K562 (cell line): Measurements from ENCODE around the gene HOXA5. TPM values are rescaled to one million over a fixed set of nuclear protein-coding genes. Genes with fewer than 3 reads are reported as not detected.

ENCODE experiments used
- ATAC-seq: fragments of 200-7000 bp; cut with Tn5 transposase; 3 replicates; pipeline ENCODE4 v1.9.1; 2020; ENCODE audit warnings: moderate library complexity
- BruUV-seq: library from RNA; stranded (reverse); fragments of 400-500 nt; replicated peaks from 2 replicates; lab custom pipeline; 2021; lab: Mats Ljungman, UMichigan
- CTCF ChIA-PET: fragments of 300-600 bp; formaldehyde crosslinking; extraction: SDS; loops from one replicate; lab custom pipeline; 2021; ENCODE audit warnings: low intra/inter-chr PET ratio; lab: Yijun Ruan, JAX
- POLR2A ChIA-PET: fragments of 300-600, 350-650 bp; sonication (Branson Sonifier 250); formaldehyde crosslinking; extraction: SDS; loops from one replicate; lab custom pipeline; 2021; ENCODE audit warnings: antibody characterized with exemption, inconsistent platforms; lab: Yijun Ruan, JAX
- DNase-seq, 4 experiments: peaks; one replicate each; pipeline versions ENCODE4 v3.0.0 to v3.0.0-alpha.2; 2011 to 2018; ENCODE audit warnings: low spot score in 3 of 4, mixed read lengths in 3 of 4; ENCODE audit errors: extremely low read depth in 1 of 4
- FAIRE-seq: peaks from 2 replicates; lab custom pipeline; 2011; peaks lifted over from hg19 to GRCh38; lab: Jason Lieb, UNC
- H2AFZ ChIP-seq: 2 replicates; pipeline ENCODE4 v1.6.0; 2011; ENCODE audit warnings: low read depth, low read length, control low read depth, inconsistent platforms
- H3K27ac ChIP-seq: fragments of 200-600 bp; 3 replicates; pipeline ENCODE4 v1.8.0; 2011; ENCODE audit warnings: low read depth, mild to moderate bottlenecking, control low read depth, inconsistent platforms, low read length, moderate library complexity, mixed read lengths; ENCODE audit errors: extremely low read depth
- H3K27me3 ChIP-seq, 2 experiments: fragments of 300-600 bp in 1 of 2; 2 replicates in 1 of 2; 3 replicates in 1 of 2; pipeline versions ENCODE4 v1.6.0 to v1.8.0; 2011; ENCODE audit warnings: inconsistent platforms in 2 of 2, low read length in 2 of 2, mild to moderate bottlenecking in 1 of 2, mixed read lengths in 1 of 2, moderate library complexity in 1 of 2; ENCODE audit not compliant: control insufficient read depth in 2 of 2, insufficient read depth in 2 of 2
- H3K36me3 ChIP-seq: fragments of 300-600 bp; 3 replicates; pipeline ENCODE4 v1.8.0; 2011; ENCODE audit warnings: mild to moderate bottlenecking, low read length, inconsistent platforms; ENCODE audit not compliant: control insufficient read depth, insufficient read depth
- H3K4me1 ChIP-seq, 2 experiments: fragments of 200-600 bp in 1 of 2; replicated peaks in 1 of 2; 2 replicates in 1 of 2; 3 replicates in 1 of 2; pipeline versions ENCODE4 v1.5.1 to v1.8.0; 2011; ENCODE audit warnings: inconsistent platforms in 2 of 2, low read length in 2 of 2, mild to moderate bottlenecking in 1 of 2, mixed read lengths in 1 of 2, moderate library complexity in 1 of 2; ENCODE audit not compliant: control insufficient read depth in 2 of 2, insufficient read depth in 2 of 2
- H3K4me2 ChIP-seq: 2 replicates; pipeline ENCODE4 v1.6.1; 2011; ENCODE audit warnings: low read length, control low read depth, inconsistent platforms, mixed read lengths; ENCODE audit not compliant: insufficient read depth
- H3K4me3 ChIP-seq: fragments of 200-600 bp; sonication (generic), shearing (Covaris generic); 2 replicates; pipeline ENCODE4 v1.5.1; 2016; ENCODE audit warnings: control low read depth, inconsistent platforms
- H3K79me2 ChIP-seq: fragments of 200-600 bp; 3 replicates; pipeline ENCODE4 v1.8.0; 2011; ENCODE audit warnings: low read length, inconsistent platforms; ENCODE audit not compliant: control insufficient read depth, insufficient read depth
- H3K9ac ChIP-seq, 2 experiments: 2 replicates each; pipeline versions ENCODE4 v1.6.0 to v1.6.1; 2011; ENCODE audit warnings: low read depth in 2 of 2, low read length in 2 of 2, control low read depth in 1 of 2, inconsistent platforms in 1 of 2, mild to moderate bottlenecking in 1 of 2, mixed read lengths in 1 of 2; ENCODE audit not compliant: insufficient read depth in 1 of 2
- H3K9me1 ChIP-seq: one replicate; pipeline ENCODE4 v1.6.0; 2011; ENCODE audit warnings: inconsistent platforms, mild to moderate bottlenecking, low read length, moderate library complexity; ENCODE audit not compliant: control insufficient read depth, insufficient read depth
- H3K9me3 ChIP-seq: replicated peaks from 2 replicates; pipeline ENCODE4 v1.5.1; 2011; ENCODE audit warnings: low read depth, low read length, inconsistent platforms; ENCODE audit not compliant: control insufficient read depth, insufficient read depth
- H4K20me1 ChIP-seq: replicated peaks from 2 replicates; pipeline ENCODE4 v1.6.1; 2011; ENCODE audit warnings: low read length, inconsistent platforms, mixed read lengths; ENCODE audit not compliant: control insufficient read depth, insufficient read depth
- C11orf30 ChIP-seq: fragments of 450-650 bp; IDR thresholded peaks from 2 replicates; pipeline ENCODE4 v1.6.1; 2016; ENCODE audit warnings: low read depth, mild to moderate bottlenecking
- DNMT1 ChIP-seq: fragments of 450-650 bp; IDR thresholded peaks from 2 replicates; pipeline ENCODE4 v1.6.1; 2016; ENCODE audit warnings: antibody characterized with exemption, mild to moderate bottlenecking
- HNRNPK ChIP-seq: fragments of 200-400 bp; formaldehyde crosslinking; IDR thresholded peaks from one replicate; pipeline ENCODE4 v1.6.1; 2018; ENCODE audit warnings: mild to moderate bottlenecking, low read depth, low read length; ENCODE audit not compliant: poor library complexity, severe bottlenecking
- MTF1 ChIP-seq: fragments of 250-450 bp; sonication (Bioruptor Pico); IDR thresholded peaks from 2 replicates; pipeline ENCODE4 v1.9.0; 2021; ENCODE audit warnings: moderate library complexity, mild to moderate bottlenecking, inconsistent platforms, borderline replicate concordance
- NFATC3 ChIP-seq: fragments of 450-650 bp; IDR thresholded peaks from 2 replicates; pipeline ENCODE4 v1.6.1; 2017; ENCODE audit warnings: mild to moderate bottlenecking
- PRMT5 ChIP-seq: sonication (generic); formaldehyde crosslinking; IDR thresholded peaks from 2 replicates; pipeline ENCODE4 v1.5.0; 2020; ENCODE audit warnings: missing genetic modification reagents
- RBM39 ChIP-seq: fragments of 200-400 bp; formaldehyde crosslinking; optimal IDR thresholded peaks from 2 replicates; pipeline ENCODE3; 2018; ENCODE audit warnings: low read depth, low read length
- TAF15 ChIP-seq: fragments of 200-400 bp; formaldehyde crosslinking; IDR thresholded peaks from 2 replicates; pipeline ENCODE4 v1.6.1; 2017; ENCODE audit warnings: mild to moderate bottlenecking, low read depth, low read length, moderate library complexity
- TCFL5 ChIP-seq: fragments of 250-450 bp; sonication (Bioruptor Pico); conservative IDR thresholded peaks from 2 replicates; pipeline ENCODE4 v1.6.1; 2021; ENCODE audit warnings: mild to moderate bottlenecking, moderate library complexity, matching md5 sums
- TRIM24 ChIP-seq, 2 experiments: fragments of 450-650 bp; IDR thresholded peaks; 2 replicates each; pipeline ENCODE4 v1.6.1; 2016
- WHSC1 ChIP-seq: IDR thresholded peaks from one replicate; pipeline ENCODE4 v1.6.1; 2012; ENCODE audit warnings: low read length, control low read depth, inconsistent platforms
- YBX1 ChIP-seq: fragments of 450-650 bp; IDR thresholded peaks from 2 replicates; pipeline ENCODE4 v1.7.1; 2016; ENCODE audit warnings: mild to moderate bottlenecking
- ZBTB17 ChIP-seq: fragments of 450-650 bp; formaldehyde crosslinking; IDR thresholded peaks from 2 replicates; pipeline ENCODE4 v1.4.0; 2020; ENCODE audit warnings: mild to moderate bottlenecking
- ZC3H11A ChIP-seq: IDR thresholded peaks from 2 replicates; pipeline ENCODE4 v1.6.1; 2012; ENCODE audit warnings: low read depth, low read length, improper control_type of control experiment
- WGBS: fragments of 100-300 bp; shearing (Covaris generic); methylation state at CpG from one replicate; pipeline ENCODE4 v1.1.6; 2016; ENCODE audit warnings: low coverage, mixed read lengths; ENCODE audit not compliant: insufficient coverage; ENCODE audit errors: missing lambda C conversion rate; 5-methylcytosine and 5-hydroxymethylcytosine counted together
- in situ Hi-C: fragments of 300-500 bp; cut with MboI; formaldehyde crosslinking; loops from 4 replicates; pipeline ENCODE4 v1.15.0; 2018; ENCODE audit warnings: inconsistent platforms, mixed read lengths
- intact Hi-C: fragments of 100-400 bp; cut with micrococcal nuclease; formaldehyde crosslinking; loops from 2 replicates; pipeline ENCODE4 v1.14.2; 2022
- polyA plus RNA-seq, 8 experiments: library from polyadenylated mRNA; depleted of rRNA in 4 of 8; stranded (reverse) in 5 of 8; unstranded in 3 of 8; fragments of >200 nt; fragmentation: Nextera tagmentation in 2 of 8; fragmentation: Illumina TruSeq in 1 of 8; extraction: Ambion mirVana in 2 of 8; extraction: Trizol in 1 of 8; gene quantifications; 2 replicates each; pipeline versions ENCODE4 v1.2.1 to v1.2.3, GENCODE V29; 2011 to 2014; ENCODE audit warnings: inconsistent platforms in 1 of 8, missing spikeins in 1 of 8
- total RNA-seq, 7 experiments: library from RNA; depleted of rRNA in 6 of 7; stranded (reverse); fragments of >200 nt in 6 of 7; fragmentation: Illumina TruSeq in 2 of 7; extraction: Trizol in 2 of 7; gene quantifications; 2 replicates each; pipeline versions ENCODE4 v1.2.1 to v1.2.3, GENCODE V29; 2011 to 2021; ENCODE audit warnings: low replicate concordance in 1 of 7
- TF ChIP-seq, protein P1 (sequence below): IDR thresholded peaks from 2 replicates; pipeline ENCODE4 v1.6.1; 2011; ENCODE audit not compliant: insufficient read length; ENCODE audit errors: extremely low read depth

The HOXA5 gene
- total and polyA plus RNA-seq, 9 of the 15 experiments (the other 6 are each of a cell fraction or from before 2014, with no cell fraction given), result 0.13 TPM; not detected in 8

DNA sequence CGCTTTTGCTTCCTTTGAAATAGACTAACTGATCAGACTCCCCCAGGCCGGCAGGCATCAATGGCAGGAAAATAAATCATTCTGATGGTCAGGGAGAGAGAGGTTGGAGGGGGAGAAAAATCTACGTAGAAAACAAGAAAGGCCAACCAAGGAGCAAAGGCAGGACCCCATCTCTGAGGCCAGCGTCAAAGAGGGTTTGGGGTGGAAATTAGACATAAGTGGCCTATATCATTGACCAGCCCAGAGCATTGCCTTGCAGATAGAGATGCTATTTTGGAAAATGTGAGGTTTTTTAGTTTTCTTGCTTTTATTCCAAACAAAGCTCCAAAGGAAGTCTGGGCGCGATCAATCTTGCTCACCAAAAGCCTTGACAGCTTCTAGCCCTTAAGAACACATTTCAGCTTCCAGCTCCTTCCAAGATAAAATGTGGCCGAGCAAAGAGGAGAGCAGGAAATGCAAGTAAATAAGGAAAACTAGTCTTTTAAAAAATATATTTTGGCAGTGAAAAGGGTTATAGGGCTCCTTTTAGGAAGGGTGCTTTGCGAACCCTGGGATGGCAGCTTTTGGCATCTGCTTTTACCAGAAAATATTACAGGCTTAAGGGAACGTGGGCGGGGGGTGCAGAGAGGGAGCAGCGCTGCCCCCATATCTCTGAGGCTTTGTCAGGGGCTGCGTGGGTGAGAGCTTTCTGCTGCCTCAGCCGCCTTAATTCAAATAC lies 39.0 kb downstream of the HOXA5 start (continued):
- TF ChIP-seq MTF1 (CRISPR knock-in tag) (no peak), NFATC3 (no peak), TAF15 (no peak), PRMT5 (no peak), YBX1 (no peak)

DNA sequence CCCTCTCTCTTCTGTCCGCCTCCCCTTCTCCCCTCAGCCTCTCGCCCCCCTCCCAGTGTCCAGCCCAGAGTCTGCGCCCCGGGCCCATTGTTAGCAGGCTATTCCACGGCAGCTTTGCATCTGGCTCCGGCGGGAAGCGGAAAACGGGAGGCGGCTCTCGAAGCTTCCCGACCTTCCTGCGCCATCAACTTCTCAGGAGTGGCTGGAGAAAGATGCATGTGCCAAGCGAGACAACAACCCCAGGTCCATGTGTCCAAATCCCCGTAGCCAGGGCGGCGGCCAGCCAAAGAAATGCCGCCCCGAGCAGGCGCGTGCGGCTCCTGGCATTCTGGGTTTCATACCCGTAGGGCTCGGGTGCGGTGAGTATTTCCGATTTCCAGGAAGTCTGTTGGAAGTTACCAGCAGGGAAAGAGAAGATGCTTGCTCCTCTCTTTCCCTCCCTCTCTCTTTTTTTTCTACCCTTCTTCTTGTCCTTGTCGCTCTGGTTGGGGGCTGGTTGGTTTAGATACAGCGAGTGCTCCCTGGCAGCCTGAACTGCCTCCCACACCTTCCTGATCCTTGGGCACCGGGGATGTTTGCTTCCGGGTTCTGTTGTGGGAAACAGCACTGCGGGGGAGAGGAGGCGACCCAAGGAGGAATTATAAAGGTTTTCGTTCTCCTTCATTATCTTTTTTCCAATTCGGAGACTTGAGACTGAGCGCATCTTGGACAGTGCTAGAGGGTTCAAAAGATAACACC lies 39.8 kb downstream of the HOXA5 start:
- no TSS peak for BruUV-seq
- WGBS, result 4% methylated on average over 18 of the region's 35 CpGs
- Histone ChIP-seq H3K36me3 (no peaks in the 10 kb centered on the region), H3K9ac (no peak overlapping the region), H3K4me2 (no peak overlapping the region), H3K4me1 (peaks cover 0 to 11% of the 10 kb centered on the region in 2 experiments; a peak in 2 of 5 replicates), H3K27me3 (peaks cover 72 to 74% of the 10 kb centered on the region in 2 experiments), H2AFZ (no peak overlapping the region), H4K20me1 (no peaks in the 10 kb centered on the region), H3K27ac (no peak overlapping the region), H3K79me2 (no peaks in the 10 kb centered on the region), H3K9me3 (no peaks in the 10 kb centered on the region), H3K4me3 (no peak overlapping the region)
- in situ Hi-C loops, result no loop called here
- FAIRE-seq (no peak), ATAC-seq (no peak), DNase-seq (no peak)
- POLR2A ChIA-PET, result no interaction called here
- TF ChIP-seq ZC3H11A, result no peak
- TF ChIP-seq TCFL5 (CRISPR knock-in tag), result no peak
- no peak for TF ChIP-seq ZBTB17 (CRISPR knock-in tag)
- TF ChIP-seq, protein P1, sequence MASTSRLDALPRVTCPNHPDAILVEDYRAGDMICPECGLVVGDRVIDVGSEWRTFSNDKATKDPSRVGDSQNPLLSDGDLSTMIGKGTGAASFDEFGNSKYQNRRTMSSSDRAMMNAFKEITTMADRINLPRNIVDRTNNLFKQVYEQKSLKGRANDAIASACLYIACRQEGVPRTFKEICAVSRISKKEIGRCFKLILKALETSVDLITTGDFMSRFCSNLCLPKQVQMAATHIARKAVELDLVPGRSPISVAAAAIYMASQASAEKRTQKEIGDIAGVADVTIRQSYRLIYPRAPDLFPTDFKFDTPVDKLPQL, result no peak
- TF ChIP-seq DNMT1, result no peak
- no peak for TF ChIP-seq C11orf30
- TF ChIP-seq HNRNPK, result no peak
- TF ChIP-seq WHSC1, result no peak
- no peak for TF ChIP-seq RBM39
- no peak for TF ChIP-seq TRIM24 (IDR thresholded peaks at IDR 0.05)
- TF ChIP-seq, all 486 proteins: peak for 0
- no peaks in the 10 kb centered on the region for H3K9me1 ChIP-seq
- intact Hi-C loops, result no loop called here
- CTCF ChIA-PET, result no interaction called here
